Natural killer cell treated with Interleukin-12 subunit alpha and Interleukin-12 subunit beta and Interleukin-15 and Interleukin-18, amount 100 ng/mL, for 72 hours (primary cell): Measurements from ENCODE around the gene FAM234A. TPM values are rescaled to one million over a fixed set of nuclear protein-coding genes. Genes with fewer than 3 reads are reported as not detected.

Experiments used
- ATAC-seq, 2 donors: fragments of 150-1000 bp; cut with Tn5 transposase in 1 of 2; sonication (Bioruptor Pico), chemical (Tn5 transposase) in 1 of 2; 2 replicates each; pipeline ENCODE4 v1.10.0; 2021
- DNase-seq: peaks from one replicate; pipeline ENCODE4 v3.0.0; 2022; ENCODE audit warnings: low spot score
- H3K27ac Mint-ChIP-seq, 2 donors: 1 replicate in 1 of 2; 2 replicates in 1 of 2; pipeline ENCODE4 v1.8.0; 2022; ENCODE audit warnings: mixed read lengths in 2 of 2, mild to moderate bottlenecking in 1 of 2, moderate library complexity in 1 of 2
- H3K27me3 Mint-ChIP-seq, 2 donors: 1 replicate in 1 of 2; 2 replicates in 1 of 2; pipeline ENCODE4 v1.8.0; 2022; ENCODE audit warnings: mixed read lengths in 2 of 2
- H3K36me3 Mint-ChIP-seq: one replicate; pipeline ENCODE4 v1.8.0; 2022; ENCODE audit warnings: mixed read lengths
- H3K4me1 Mint-ChIP-seq, 2 donors: 1 replicate in 1 of 2; 2 replicates in 1 of 2; pipeline ENCODE4 v1.8.0; 2022; ENCODE audit warnings: low read depth in 2 of 2, mixed read lengths in 2 of 2, mild to moderate bottlenecking in 1 of 2
- H3K4me3 Mint-ChIP-seq: one replicate; pipeline ENCODE4 v1.8.0; 2022; ENCODE audit warnings: mixed read lengths
- H3K9me3 Mint-ChIP-seq: 2 replicates; pipeline ENCODE4 v1.8.0; 2022; ENCODE audit warnings: mixed read lengths
- total RNA-seq, 2 donors: library from RNA; stranded (reverse); gene quantifications; one replicate each; pipeline ENCODE4 v1.2.3, GENCODE V29; 2022

Gene FAM234A
- total RNA-seq, 2 donors from 2014 or later = 10.5 to 13.0 TPM

GRCh38 chr16:273547-274421 lies 39.2 kb downstream of the FAM234A start:
- H3K4me1 Mint-ChIP-seq = peaks cover under 1 to 2% of the 10 kb centered on the region in 2 donors
- no peak overlapping the region for H3K27ac Mint-ChIP-seq
- H3K36me3 Mint-ChIP-seq = no peaks in the 10 kb centered on the region
- no peak overlapping the region for H3K4me3 Mint-ChIP-seq
- H3K27me3 Mint-ChIP-seq = no peaks in the 10 kb centered on the region
- ATAC-seq (no peak), DNase-seq (no peak)
- H3K9me3 Mint-ChIP-seq = no peaks in the 10 kb centered on the region

GRCh38 chr16:275041-275641 lies 40.5 kb downstream of the FAM234A start:
- H3K27me3 Mint-ChIP-seq = no peaks in the 10 kb centered on the region
- peaks cover 6 to 7% of the 10 kb centered on the region in 2 donors for H3K4me1 Mint-ChIP-seq
- peak in 1 of 2 donors; percentile 18 for ATAC-seq
- no peak overlapping the region for H3K27ac Mint-ChIP-seq
- no peaks in the 10 kb centered on the region for H3K36me3 Mint-ChIP-seq
- H3K4me3 Mint-ChIP-seq = no peak overlapping the region
- DNase-seq = no peak
- H3K9me3 Mint-ChIP-seq = no peaks in the 10 kb centered on the region

- H3K9me3 Mint-ChIP-seq = no peaks in the 10 kb centered on the region
- H3K27ac Mint-ChIP-seq = no peak within 1 kb of the TSS
- H3K36me3 Mint-ChIP-seq = no peaks in the 10 kb centered on the region
- H3K27me3 Mint-ChIP-seq = no peaks in the 10 kb centered on the region
- peak within 1 kb of the TSS; percentile 42 for H3K4me3 Mint-ChIP-seq
- ATAC-seq = no peak
- H3K4me1 Mint-ChIP-seq = peaks cover 6 to 7% of the 10 kb centered on the region in 2 donors
- no peak for DNase-seq
Observed at GRCh38 chr16:275786-276232, 41.2 kb downstream of the FAM234A start, which contains the start of gene RGS11. Gene RGS11, minus strand, starts transcription at chr16:275944. Its CDS starts 33 bp downstream, at chr16:275911.

DNA sequence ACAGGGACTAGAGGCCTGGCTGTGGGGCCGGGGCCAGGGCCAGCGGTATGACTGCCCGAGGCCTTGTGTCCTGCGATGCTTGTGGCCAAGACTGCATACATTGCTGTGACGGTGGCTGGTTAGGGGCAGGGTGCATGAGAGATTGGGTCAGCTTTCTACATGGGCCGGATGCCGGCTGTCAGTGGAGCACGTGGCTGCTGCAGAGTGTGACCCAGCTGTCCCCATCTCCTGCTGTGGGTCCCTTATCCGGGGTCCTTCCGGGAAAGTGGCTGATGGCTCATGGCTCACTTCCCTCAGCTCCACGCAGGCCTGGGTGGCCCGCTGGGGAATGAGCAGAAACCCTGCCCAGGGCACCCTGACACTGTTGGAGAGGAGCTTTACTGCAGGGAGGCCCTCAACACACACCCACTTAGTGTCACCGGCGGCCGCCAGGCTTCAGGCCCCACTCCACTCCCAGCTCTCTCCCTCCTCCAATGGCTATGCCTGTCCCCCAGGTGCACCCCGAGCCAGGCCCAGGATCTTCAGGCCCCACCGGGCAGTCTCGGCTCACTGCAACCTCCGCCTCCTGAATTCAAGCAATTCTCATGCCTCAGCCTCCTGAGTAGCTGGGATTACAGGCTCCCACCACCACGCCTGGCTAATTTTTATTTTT lies 41.9 kb downstream of the FAM234A start:
- ATAC-seq (no peak), DNase-seq (no peak)
- Mint-ChIP-seq H3K4me3 (peak overlapping the region; percentile 42), H3K4me1 (peaks cover 6 to 7% of the 10 kb centered on the region in 2 donors), H3K27ac (no peak overlapping the region), H3K27me3 (no peaks in the 10 kb centered on the region), H3K36me3 (no peaks in the 10 kb centered on the region), H3K9me3 (no peaks in the 10 kb centered on the region)

DNA sequence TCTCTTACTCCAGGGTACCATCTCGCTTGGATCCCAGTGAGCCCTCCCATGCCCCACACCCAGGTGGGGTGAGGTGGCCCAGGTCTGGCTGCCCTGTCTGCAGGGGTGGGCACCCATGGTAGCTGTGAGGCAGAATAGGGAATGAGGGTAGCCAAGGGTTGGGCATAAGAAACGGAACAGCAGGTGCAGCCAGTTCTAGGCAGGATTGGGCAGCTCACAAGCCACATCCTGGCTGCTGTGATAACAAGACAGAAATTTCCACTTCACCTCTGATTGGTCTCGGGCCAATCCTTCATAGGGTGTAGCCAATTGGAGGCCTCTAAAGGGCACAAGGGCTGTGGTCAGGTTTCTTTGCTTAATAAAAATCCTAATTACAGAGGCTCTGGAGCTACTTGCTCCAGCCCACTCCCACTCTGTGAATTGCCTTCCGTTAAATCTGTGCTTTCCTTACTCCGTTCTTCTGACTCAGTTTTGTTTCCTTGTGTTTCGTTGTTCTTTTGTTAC lies 44.3 kb downstream of the FAM234A start:
- Mint-ChIP-seq H3K4me1 (peaks cover 6 to 7% of the 10 kb centered on the region in 2 donors), H3K9me3 (no peaks in the 10 kb centered on the region), H3K4me3 (no peak overlapping the region), H3K27me3 (no peaks in the 10 kb centered on the region), H3K27ac (no peak overlapping the region), H3K36me3 (no peaks in the 10 kb centered on the region)
- DNase-seq (no peak), ATAC-seq (peak in 1 of 2 donors; percentile 50)

DNA sequence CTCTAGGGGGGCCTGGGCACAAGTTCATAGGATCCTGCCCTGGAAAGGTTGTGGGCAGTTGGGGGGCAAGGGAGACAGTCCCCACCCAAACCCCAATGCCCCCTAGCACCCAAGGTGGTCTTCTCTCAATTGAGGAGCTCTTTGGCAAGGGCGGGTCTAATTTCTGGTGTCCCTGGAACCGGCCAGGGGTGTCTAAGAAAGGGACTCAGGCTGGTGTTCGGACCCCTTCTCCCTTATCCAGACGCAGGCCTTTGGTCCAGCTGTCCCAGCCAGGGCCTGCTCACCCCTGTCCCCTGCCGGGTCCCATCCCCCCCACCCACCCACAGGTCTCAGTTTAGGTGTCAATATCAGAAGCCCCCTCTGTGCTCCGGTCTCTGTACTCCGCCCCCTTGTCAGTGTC lies 44.9 kb downstream of the FAM234A start:
- no peaks in the 10 kb centered on the region for H3K36me3 Mint-ChIP-seq
- DNase-seq = no peak
- no peak overlapping the region for H3K27ac Mint-ChIP-seq
- ATAC-seq = no peak
- no peak overlapping the region for H3K4me3 Mint-ChIP-seq
- no peaks in the 10 kb centered on the region for H3K27me3 Mint-ChIP-seq
- peaks cover 6 to 7% of the 10 kb centered on the region in 2 donors for H3K4me1 Mint-ChIP-seq
- no peaks in the 10 kb centered on the region for H3K9me3 Mint-ChIP-seq

GRCh38 chr16:280005-280460 lies 45.4 kb downstream of the FAM234A start:
- DNase-seq (no peak), ATAC-seq (no peak)
- Mint-ChIP-seq H3K36me3 (no peaks in the 10 kb centered on the region), H3K27me3 (no peaks in the 10 kb centered on the region), H3K4me1 (peaks cover 6 to 7% of the 10 kb centered on the region in 2 donors), H3K27ac (no peak overlapping the region), H3K4me3 (no peak overlapping the region), H3K9me3 (no peaks in the 10 kb centered on the region)

DNA sequence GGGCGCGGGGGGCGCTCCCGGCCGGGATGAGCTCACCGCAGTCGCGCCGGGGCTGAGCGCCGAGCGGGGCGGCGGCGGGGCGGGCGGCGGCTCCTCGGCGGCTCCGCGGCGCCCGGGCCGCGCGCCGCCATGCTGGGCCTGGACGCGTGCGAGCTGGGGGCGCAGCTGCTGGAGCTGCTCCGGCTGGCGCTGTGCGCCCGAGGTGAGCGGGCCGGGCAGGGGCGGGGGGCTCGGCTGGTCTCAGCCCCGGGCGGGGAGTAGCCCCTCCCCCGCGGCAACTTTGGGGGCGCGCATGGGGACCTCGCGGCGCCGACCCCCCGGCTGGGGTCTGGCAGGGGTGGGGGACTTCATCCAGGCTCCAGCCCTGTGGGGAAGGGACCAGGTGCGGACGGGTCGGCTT lies 45.9 kb downstream of the FAM234A start, which contains the start of gene ARHGDIG:
TSS of gene ARHGDIG (plus strand) at position 40 of the 400 bp plus-strand sequence. CDS start at position 130, 90 bp downstream.
- Mint-ChIP-seq H3K9me3 (no peaks in the 10 kb centered on the region), H3K27me3 (no peaks in the 10 kb centered on the region), H3K4me1 (peaks cover 6 to 7% of the 10 kb centered on the region in 2 donors), H3K4me3 (no peak within 1 kb of the TSS), H3K36me3 (no peaks in the 10 kb centered on the region), H3K27ac (no peak within 1 kb of the TSS)
- DNase-seq (no peak), ATAC-seq (no peak)

- H3K9me3 Mint-ChIP-seq = no peaks in the 10 kb centered on the region
- H3K27me3 Mint-ChIP-seq = no peaks in the 10 kb centered on the region
- H3K36me3 Mint-ChIP-seq = no peaks in the 10 kb centered on the region
- peaks cover 6 to 7% of the 10 kb centered on the region in 2 donors for H3K4me1 Mint-ChIP-seq
- no peak overlapping the region for H3K4me3 Mint-ChIP-seq
- H3K27ac Mint-ChIP-seq = no peak overlapping the region
- DNase-seq = no peak
- no peak for ATAC-seq
Observed at GRCh38 chr16:280991-281659, 46.5 kb downstream of the FAM234A start.

GRCh38 chr16:281660-282255 lies 47.1 kb downstream of the FAM234A start:
- ATAC-seq (no peak), DNase-seq (no peak)
- H3K9me3 Mint-ChIP-seq = no peaks in the 10 kb centered on the region
- peaks cover 6 to 7% of the 10 kb centered on the region in 2 donors for H3K4me1 Mint-ChIP-seq
- no peak overlapping the region for H3K4me3 Mint-ChIP-seq
- H3K27me3 Mint-ChIP-seq = no peaks in the 10 kb centered on the region
- H3K36me3 Mint-ChIP-seq = no peaks in the 10 kb centered on the region
- no peak overlapping the region for H3K27ac Mint-ChIP-seq

DNA sequence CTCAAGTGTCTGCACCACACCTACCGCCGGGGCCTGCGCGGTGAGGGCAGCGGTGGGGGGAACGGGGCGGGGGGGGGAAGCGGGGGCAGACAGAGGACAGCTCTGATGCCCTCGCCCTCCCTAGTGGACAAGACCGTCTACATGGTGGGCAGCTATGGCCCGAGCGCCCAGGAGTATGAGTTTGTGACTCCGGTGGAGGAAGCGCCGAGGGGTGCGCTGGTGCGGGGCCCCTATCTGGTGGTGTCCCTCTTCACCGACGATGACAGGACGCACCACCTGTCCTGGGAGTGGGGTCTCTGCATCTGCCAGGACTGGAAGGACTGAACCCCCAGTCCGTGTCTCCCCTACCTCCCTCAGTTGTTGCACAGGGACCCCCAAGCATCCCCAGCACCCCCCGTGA lies 47.9 kb downstream of the FAM234A start:
- Mint-ChIP-seq H3K9me3 (no peaks in the 10 kb centered on the region), H3K36me3 (no peaks in the 10 kb centered on the region), H3K27me3 (no peaks in the 10 kb centered on the region), H3K4me3 (no peak overlapping the region), H3K4me1 (peaks cover 6 to 7% of the 10 kb centered on the region in 2 donors), H3K27ac (no peak overlapping the region)
- DNase-seq (no peak), ATAC-seq (no peak)

GRCh38 chr16:283033-283805 lies 48.6 kb downstream of the FAM234A start, which contains the start of gene PDIA2:
Gene PDIA2, plus strand, starts transcription at chr16:283164. Its CDS starts 6 bp downstream, at chr16:283170.
- ATAC-seq (no peak), DNase-seq (no peak)
- Mint-ChIP-seq H3K9me3 (no peaks in the 10 kb centered on the region), H3K4me1 (peaks cover 6 to 7% of the 10 kb centered on the region in 2 donors), H3K4me3 (no peak within 1 kb of the TSS), H3K27ac (no peak within 1 kb of the TSS), H3K27me3 (no peaks in the 10 kb centered on the region), H3K36me3 (no peaks in the 10 kb centered on the region)
